ACC112 (cell line): ENCODE measurements around the gene ANKRD37.

ENCODE experiments used
- H2AFZ ChIP-seq: fragments of 200-600 bp; sonication (generic); one replicate; pipeline ENCODE4 v1.6.0; 2017; ENCODE audit warnings: antibody characterized with exemption, low read length; ENCODE audit not compliant: unreplicated experiment
- H3K27ac ChIP-seq: fragments of 200-600 bp; sonication (generic); 2 replicates; pipeline ENCODE4 v1.5.1; 2014; ENCODE audit warnings: low read depth, mild to moderate bottlenecking, antibody characterized with exemption, low read length, moderate library complexity
- H3K27me3 ChIP-seq: fragments of 200-600 bp; sonication (generic); 2 replicates; pipeline ENCODE4 v1.6.1; 2014; ENCODE audit warnings: mild to moderate bottlenecking, antibody characterized with exemption, low read length, moderate library complexity, mixed read lengths; ENCODE audit not compliant: insufficient read depth
- H3K36me3 ChIP-seq: fragments of 200-600 bp; sonication (generic); 2 replicates; pipeline ENCODE4 v1.6.1; 2016; ENCODE audit warnings: mild to moderate bottlenecking, antibody characterized with exemption, low read length, moderate library complexity, mixed read lengths; ENCODE audit not compliant: insufficient read depth
- H3K4me1 ChIP-seq: fragments of 200-600 bp; sonication (generic); one replicate; pipeline ENCODE4 v1.6.1; 2016; ENCODE audit warnings: low read length, mixed read lengths; ENCODE audit not compliant: insufficient read depth, unreplicated experiment, control insufficient read depth
- H3K4me3 ChIP-seq: fragments of 200-600 bp; sonication (generic); 2 replicates; pipeline ENCODE4 v1.5.1; 2014; ENCODE audit warnings: mild to moderate bottlenecking, low read depth, low read length
- H3K79me2 ChIP-seq: fragments of 200-600 bp; sonication (generic); one replicate; pipeline ENCODE4 v1.6.0; 2016; ENCODE audit warnings: low read length; ENCODE audit not compliant: control insufficient read depth, unreplicated experiment, insufficient read depth

Gene ANKRD37

DNA sequence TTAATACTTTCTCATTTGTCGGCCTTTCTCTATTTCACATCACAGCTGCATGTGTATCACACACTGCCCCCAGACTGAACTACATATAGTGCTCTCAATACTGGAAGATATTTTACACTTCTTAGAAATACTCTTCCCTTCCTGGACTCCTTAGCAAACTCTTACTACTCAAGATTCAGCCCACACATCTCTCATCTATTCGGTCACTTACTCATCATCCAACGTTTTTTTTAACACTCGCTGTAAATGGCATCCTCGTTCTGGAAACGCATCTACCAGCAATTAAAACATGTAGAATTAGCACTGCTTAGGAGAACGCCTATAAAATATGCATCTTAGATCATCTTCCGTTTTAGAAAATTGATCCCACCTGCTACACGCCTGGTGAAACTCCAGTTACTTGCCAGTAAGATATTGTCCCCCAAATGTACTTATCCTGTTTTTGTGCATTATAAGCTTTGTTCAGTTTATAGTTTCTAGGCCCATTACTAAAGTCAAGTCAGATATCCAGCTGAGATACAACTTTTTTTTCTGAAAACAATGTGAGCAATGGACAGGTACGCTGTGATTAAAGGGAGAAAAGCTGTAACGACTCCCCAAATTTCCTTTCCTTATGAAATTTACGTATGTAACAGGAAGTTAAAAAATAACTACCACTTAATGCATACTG, 1.9 kb upstream of the ANKRD37 start:
- Histone ChIP-seq H3K4me1 (peaks cover 26% of the 10 kb centered on the region), H3K4me3 (peak overlapping the region; percentile 97), H2AFZ (peak overlapping the region; percentile 51), H3K27me3 (no peaks in the 10 kb centered on the region), H3K36me3 (peaks cover 9% of the 10 kb centered on the region), H3K27ac (peak overlapping the region; percentile 99), H3K79me2 (peaks cover 8% of the 10 kb centered on the region)

DNA sequence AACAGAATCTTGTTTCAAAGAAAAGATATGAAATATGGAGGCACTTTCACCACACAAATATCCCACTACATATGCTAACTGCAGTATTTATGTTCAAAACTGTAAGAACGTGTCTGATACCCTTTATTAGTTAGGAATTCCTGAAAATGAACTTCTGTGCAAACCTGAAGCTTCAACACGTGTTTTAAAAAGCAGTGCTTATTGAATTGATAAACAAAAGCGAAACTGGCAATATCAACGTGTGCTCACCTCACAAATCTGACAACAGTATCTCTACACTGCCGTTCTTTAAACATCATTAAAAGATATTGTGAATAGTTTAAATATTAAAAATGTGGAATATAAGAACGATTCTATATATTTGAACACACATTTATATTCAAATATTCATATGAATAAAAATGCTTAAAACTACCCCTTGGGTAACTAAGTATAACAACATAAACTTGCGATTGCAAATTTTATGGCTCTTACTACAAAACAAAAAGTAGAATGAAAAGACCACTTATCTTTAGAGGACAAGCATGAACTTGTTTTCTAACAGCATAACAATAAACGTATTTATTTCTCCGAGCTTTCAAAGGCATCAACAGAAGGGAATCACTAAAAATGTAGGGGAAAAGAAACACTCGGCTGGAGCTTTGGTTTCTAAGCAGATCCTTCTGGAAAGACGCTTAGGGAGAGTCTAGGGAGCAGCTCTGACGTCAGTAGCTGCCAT, 1.2 kb upstream of the ANKRD37 start, which contains the start of gene LRP2BP:
Gene LRP2BP, minus strand, starts transcription at position 687 of the 718 bp plus-strand sequence. CDS start 17,738 bp downstream, outside the sequence.
- peaks cover 30% of the 10 kb centered on the region for H3K4me1 ChIP-seq
- no peaks in the 10 kb centered on the region for H3K27me3 ChIP-seq
- peak within 1 kb of the TSS; percentile 84 for H2AFZ ChIP-seq
- peaks cover 16% of the 10 kb centered on the region for H3K36me3 ChIP-seq
- peak within 1 kb of the TSS; percentile 99 for H3K27ac ChIP-seq
- peaks cover 8% of the 10 kb centered on the region for H3K79me2 ChIP-seq
- H3K4me3 ChIP-seq, result peak within 1 kb of the TSS; percentile 97

DNA sequence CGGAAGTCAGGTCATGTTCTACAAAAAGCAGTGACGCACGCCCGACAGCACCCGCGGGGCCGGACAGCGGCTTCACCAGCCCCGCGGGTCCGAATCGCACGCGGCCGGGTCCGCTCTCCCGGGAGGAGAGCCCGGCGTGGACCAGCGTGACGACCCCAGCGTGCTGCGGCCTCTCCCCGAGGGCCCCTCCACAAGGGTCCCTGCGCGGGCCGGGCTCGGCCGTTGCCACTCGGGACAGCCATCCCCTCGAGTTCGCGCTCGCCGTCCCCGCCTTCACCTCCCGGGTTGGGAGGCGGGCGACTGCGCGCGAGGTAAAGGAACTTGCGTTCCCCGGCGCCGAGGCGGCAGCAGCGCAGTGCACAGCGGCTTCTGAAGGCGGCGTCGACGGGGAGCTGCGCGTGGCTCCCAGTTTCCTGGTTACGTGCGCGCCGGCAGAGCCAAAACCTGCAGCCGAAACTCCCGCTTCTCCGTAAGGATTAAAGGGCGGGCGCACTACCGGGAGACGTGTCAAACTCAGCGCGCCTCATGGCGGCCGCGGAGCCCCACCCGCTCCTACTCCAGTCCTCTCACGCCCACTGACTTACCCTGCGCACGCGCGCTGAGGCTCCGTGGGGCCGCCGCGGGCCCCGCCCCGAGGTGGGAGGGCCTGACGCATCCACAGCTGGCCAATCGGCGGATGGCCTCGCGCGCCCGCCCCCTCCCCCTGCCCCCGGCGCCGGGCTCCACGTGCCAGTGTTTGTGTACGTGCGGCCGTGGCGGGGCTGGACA, 501 bp upstream of the ANKRD37 start:
- Histone ChIP-seq H2AFZ (no peak overlapping the region), H3K27me3 (no peaks in the 10 kb centered on the region), H3K4me3 (peak overlapping the region; percentile 97), H3K27ac (peak overlapping the region; percentile 99), H3K79me2 (peaks cover 8% of the 10 kb centered on the region), H3K4me1 (peaks cover 31% of the 10 kb centered on the region), H3K36me3 (peaks cover 18% of the 10 kb centered on the region)

DNA sequence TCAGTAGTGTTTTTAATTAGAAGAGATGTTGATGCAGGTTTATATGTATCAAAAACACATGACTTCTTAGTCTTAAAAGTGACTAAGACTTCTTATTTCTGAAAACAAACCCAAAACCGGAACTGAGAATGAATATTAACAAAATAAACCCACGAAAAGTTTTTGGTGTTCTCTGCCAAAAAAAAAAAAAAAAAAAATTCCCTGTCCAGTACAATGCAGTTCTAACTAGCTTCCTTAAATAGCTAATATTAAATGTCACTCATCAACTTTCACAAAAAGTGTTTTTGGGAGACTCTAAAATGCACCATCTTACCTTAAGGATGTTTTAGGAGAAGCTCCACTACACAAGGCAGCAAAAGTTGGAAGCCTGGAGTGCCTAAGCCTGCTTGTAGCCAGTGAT, 2.0 kb downstream of the ANKRD37 start:
- Histone ChIP-seq H3K27me3 (no peaks in the 10 kb centered on the region), H3K4me1 (peaks cover 28% of the 10 kb centered on the region), H2AFZ (no peak overlapping the region), H3K36me3 (peaks cover 18% of the 10 kb centered on the region), H3K27ac (peak overlapping the region; percentile 38; the same call in 1 of the 2 replicates), H3K79me2 (peaks cover 8% of the 10 kb centered on the region), H3K4me3 (peak overlapping the region; percentile 55)

DNA sequence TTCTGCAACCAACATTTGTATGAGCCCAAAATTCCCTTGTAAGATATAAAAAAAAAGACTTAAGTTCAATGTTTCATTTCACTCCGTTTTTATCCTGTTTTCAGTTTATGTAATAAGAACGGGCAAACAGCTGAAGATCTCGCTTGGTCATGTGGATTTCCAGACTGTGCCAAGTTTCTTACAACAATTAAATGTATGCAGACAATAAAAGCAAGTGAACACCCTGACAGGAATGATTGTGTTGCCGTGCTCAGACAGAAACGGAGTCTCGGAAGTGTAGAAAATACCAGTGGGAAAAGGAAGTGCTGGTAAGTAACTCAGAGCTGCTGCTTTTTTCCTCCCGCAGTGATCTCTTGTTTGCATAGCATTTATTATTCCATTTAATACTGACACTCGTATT, 2.8 kb downstream of the ANKRD37 start:
- H3K4me1 ChIP-seq, result peaks cover 28% of the 10 kb centered on the region
- H3K27ac ChIP-seq, result no peak overlapping the region
- H3K36me3 ChIP-seq, result peaks cover 18% of the 10 kb centered on the region
- no peak overlapping the region for H2AFZ ChIP-seq
- peaks cover 7% of the 10 kb centered on the region for H3K79me2 ChIP-seq
- H3K27me3 ChIP-seq, result no peaks in the 10 kb centered on the region
- H3K4me3 ChIP-seq, result peak overlapping the region; percentile 55; the same call in 1 of the 2 replicates

DNA sequence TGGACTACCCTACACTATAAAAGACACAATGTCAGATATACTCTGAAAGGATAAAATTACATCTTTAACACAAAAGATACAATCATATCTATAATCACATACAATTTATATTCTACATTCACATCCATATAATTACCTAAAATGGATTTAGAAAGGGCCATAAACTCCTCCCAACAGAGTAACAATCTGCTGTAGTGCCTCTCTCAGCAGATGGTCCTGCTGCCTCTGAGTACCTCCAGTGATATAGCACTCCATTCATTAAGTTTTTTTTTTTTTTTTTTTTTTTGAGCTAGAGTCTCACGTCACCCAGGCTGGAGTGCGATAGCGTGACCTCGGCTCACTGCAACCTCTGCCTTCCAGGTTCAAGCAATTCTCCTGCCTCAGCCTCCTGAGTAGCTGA, 7.4 kb downstream of the ANKRD37 start:
- Histone ChIP-seq H3K27ac (no peak overlapping the region), H3K36me3 (peaks cover 24% of the 10 kb centered on the region), H3K79me2 (no peaks in the 10 kb centered on the region), H3K27me3 (no peaks in the 10 kb centered on the region), H3K4me3 (no peak overlapping the region), H2AFZ (no peak overlapping the region), H3K4me1 (peaks cover 9% of the 10 kb centered on the region)

DNA sequence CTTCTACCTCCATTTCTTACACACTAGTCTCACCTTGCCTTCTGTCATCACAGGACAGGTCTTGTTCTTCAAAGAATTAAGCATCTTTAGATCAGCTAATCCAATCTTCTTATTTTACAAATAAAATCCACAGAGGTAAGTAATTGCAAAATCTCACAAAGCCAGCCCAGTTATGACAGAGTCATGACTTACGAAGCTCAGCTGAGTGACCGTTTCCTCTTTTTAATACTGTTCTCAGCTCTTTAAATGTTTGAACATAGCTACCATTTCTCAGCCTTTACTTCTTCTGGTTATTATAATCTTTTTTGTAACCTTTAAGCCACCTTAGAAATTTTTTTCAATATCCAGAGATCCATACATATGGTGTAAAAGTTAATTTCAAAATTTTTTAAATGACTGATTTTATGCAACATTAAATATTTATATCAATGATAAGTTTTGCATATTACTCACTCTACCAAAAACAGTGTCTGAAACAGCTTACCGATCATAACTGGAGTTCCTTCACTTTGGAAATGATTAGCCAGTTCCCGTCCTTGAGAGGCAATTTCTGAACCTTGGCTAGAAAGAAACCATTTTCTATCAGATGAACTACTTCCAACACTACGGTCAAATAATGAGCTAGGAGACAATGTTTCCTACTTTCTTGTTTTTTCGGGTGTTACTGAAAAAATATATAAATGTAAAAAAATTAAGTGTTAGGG, 8.8 kb downstream of the ANKRD37 start:
- no peak overlapping the region for H3K27ac ChIP-seq
- no peaks in the 10 kb centered on the region for H3K27me3 ChIP-seq
- H3K36me3 ChIP-seq, result peaks cover 22% of the 10 kb centered on the region
- H3K79me2 ChIP-seq, result no peaks in the 10 kb centered on the region
- no peak overlapping the region for H3K4me3 ChIP-seq
- H3K4me1 ChIP-seq, result peaks cover under 1% of the 10 kb centered on the region
- no peak overlapping the region for H2AFZ ChIP-seq

DNA sequence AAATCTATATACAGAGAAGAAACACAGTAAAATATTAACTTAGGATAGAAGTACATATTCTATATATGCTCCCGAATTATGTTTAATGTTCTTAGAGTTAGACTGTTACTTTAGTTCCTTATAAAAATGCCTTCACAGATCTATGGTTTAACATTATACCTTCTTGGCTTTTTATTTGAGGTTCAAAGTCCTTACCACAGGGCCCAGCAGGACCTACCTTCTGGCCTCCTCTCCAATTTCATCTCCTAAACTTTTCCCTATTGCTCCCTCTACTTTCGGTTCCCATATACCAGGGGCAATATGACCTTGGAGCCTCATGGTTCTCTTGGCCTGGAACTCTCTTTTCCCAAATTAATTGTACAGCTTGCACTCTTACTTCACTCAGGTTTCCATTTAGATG, 11.8 kb downstream of the ANKRD37 start:
- Histone ChIP-seq H3K79me2 (no peaks in the 10 kb centered on the region), H2AFZ (no peak overlapping the region), H3K4me3 (no peak overlapping the region), H3K27ac (no peak overlapping the region), H3K4me1 (no peaks in the 10 kb centered on the region), H3K36me3 (peaks cover 29% of the 10 kb centered on the region), H3K27me3 (no peaks in the 10 kb centered on the region)

DNA sequence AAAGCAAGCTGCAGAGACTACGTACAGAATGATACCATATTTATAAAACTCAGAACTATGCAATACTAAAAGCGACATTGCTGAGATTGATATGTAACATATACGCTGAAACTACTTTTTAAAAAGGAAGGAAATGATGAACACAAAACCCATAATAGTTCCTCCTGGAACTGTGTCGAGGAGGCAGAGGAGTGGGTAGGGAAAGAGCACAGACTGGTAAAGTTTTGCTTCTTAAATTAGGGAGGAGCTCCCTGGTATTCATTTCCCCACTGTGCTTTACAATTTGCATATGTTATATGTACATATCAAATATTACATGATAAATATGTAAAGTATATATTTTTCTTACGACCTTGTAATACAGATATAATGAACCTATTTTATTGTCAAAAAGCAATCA, 15.2 kb downstream of the ANKRD37 start:
- no peaks in the 10 kb centered on the region for H3K4me1 ChIP-seq
- no peaks in the 10 kb centered on the region for H3K79me2 ChIP-seq
- no peaks in the 10 kb centered on the region for H3K27me3 ChIP-seq
- no peak overlapping the region for H3K27ac ChIP-seq
- no peak overlapping the region for H2AFZ ChIP-seq
- H3K4me3 ChIP-seq, result no peak overlapping the region
- H3K36me3 ChIP-seq, result peaks cover 34% of the 10 kb centered on the region

DNA sequence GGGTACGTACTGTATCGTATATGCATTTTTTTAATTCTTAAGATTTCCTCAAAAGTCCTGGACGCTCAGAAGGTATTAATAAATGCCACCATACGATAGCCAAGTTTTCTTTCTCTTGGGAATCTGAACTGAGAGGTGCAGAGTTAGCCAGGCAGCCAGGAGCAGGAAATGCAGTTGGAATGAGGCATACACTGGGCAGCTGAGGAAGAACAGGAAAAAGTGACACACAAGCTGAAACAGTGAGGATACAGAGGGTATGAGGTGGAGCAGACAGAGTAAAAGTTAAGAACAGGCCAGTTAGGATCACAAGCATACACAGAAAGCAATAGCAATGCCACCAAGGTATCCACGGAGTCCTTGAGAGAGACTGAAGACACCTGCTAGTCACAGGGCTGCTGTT, 15.8 kb downstream of the ANKRD37 start:
- Histone ChIP-seq H3K36me3 (peaks cover 40% of the 10 kb centered on the region), H3K4me3 (no peak overlapping the region), H2AFZ (no peak overlapping the region), H3K27me3 (no peaks in the 10 kb centered on the region), H3K4me1 (no peaks in the 10 kb centered on the region), H3K27ac (no peak overlapping the region), H3K79me2 (no peaks in the 10 kb centered on the region)
